Umbilical cord (tissue), 2 donors: ENCODE measurements around the gene PATL1. TPM values are rescaled to one million over a fixed set of nuclear protein-coding genes. Genes with fewer than 3 reads are reported as not detected.
A peak's percentile ranks its signal among the peaks of the same experiment; 100 is the strongest.
"Not testable (repeated sequence)": the region's sequence is repeated elsewhere in the genome, so short reads cannot be mapped to it uniquely, and the experiment has no call there.

Experiments used
- DNase-seq: peaks from one replicate; pipeline ENCODE4 v3.0.0-alpha.2; 2015; ENCODE audit warnings: low spot score
- total RNA-seq: library from RNA; depleted of rRNA; stranded (reverse); fragments of >200 nt; gene quantifications from one replicate; pipeline ENCODE4 v1.2.3, GENCODE V29; 2014; ENCODE audit warnings: low replicate concordance; ENCODE audit not compliant: insufficient read depth

Gene PATL1, protein sequence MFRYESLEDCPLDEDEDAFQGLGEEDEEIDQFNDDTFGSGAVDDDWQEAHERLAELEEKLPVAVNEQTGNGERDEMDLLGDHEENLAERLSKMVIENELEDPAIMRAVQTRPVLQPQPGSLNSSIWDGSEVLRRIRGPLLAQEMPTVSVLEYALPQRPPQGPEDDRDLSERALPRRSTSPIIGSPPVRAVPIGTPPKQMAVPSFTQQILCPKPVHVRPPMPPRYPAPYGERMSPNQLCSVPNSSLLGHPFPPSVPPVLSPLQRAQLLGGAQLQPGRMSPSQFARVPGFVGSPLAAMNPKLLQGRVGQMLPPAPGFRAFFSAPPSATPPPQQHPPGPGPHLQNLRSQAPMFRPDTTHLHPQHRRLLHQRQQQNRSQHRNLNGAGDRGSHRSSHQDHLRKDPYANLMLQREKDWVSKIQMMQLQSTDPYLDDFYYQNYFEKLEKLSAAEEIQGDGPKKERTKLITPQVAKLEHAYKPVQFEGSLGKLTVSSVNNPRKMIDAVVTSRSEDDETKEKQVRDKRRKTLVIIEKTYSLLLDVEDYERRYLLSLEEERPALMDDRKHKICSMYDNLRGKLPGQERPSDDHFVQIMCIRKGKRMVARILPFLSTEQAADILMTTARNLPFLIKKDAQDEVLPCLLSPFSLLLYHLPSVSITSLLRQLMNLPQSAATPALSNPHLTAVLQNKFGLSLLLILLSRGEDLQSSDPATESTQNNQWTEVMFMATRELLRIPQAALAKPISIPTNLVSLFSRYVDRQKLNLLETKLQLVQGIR
- total RNA-seq: 4.6 TPM

DNA sequence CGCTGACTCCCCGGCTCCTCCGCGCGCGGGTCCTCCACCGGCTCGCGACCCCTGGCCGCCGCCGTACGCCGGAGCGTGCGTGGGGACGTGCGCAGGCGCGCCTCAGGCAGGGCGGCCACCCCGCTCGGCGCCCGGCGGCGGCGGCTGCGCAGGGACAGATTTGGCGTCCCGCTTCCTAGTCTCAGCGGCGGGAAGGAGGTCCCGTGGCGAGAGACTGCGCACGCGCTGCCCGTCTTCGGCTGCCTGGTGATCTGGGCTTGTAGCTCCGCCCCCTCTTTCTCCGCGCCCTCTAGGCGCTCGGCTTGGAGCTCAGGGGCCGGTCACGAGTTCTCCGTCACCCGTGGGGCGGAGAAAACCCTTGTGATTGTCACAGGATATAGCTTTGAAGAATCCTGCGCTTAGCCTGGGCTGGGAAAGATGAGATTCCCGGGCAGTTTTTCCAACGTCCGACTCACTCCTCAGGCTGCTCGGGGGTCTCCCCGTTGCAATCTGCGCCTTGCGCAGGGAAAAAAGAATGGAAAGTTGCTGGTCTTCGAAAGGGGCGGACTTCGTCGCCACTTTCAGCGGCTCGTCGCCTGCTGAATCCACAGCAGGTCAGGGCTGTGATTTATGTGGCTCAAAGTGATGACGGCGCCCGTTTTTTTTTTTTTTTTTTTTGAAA, at the start of gene PATL1:
PATL1 (minus strand) TSS at position 88 of the 661 bp plus-strand sequence. CDS start 142 bp downstream, outside the sequence.
- peak; percentile 100 for DNase-seq

DNA sequence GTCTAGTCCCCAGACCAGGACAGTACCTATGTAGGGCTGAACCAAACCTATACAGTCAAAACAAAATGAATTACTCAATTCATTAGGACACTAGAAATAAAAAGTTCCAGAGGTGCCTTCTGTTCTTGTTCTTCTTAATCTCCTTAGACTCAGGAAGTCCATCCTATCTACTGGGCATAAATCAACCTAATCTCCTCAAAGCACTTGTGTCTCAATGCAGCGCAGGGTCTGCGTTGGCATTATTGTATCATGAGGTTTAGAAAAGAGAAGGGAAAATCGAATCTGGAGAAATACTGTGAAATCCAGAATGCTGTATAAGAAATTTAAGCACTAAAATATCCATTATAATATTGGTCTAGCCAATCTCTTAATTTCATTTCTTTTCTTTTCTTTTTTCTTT, 47.2 kb upstream of the PATL1 start:
- no peak for DNase-seq

DNA sequence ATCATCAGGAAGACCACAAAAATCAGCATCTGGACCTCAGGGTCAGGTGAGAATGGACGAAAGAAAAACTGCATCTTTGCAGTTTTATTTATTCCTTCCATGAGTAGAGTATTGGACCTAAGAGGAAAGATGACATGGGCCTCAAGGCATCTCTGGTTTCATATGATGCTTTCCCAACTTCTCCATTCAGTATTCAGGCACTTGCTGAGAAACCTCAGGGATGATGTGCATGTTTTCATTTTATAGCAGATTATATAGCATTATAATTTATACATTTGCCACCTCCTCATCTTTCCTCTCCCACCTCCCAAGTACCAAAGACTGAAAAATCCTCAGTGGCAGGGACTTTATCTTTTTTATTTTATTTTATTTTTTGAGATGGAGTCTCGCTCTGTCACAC, 44.9 kb upstream of the PATL1 start, which contains the start of gene OR10V1:
OR10V1 (minus strand) TSS at position 101 of the 400 bp plus-strand sequence; CDS start at position 101, 0 bp downstream.
- no peak for DNase-seq

DNA sequence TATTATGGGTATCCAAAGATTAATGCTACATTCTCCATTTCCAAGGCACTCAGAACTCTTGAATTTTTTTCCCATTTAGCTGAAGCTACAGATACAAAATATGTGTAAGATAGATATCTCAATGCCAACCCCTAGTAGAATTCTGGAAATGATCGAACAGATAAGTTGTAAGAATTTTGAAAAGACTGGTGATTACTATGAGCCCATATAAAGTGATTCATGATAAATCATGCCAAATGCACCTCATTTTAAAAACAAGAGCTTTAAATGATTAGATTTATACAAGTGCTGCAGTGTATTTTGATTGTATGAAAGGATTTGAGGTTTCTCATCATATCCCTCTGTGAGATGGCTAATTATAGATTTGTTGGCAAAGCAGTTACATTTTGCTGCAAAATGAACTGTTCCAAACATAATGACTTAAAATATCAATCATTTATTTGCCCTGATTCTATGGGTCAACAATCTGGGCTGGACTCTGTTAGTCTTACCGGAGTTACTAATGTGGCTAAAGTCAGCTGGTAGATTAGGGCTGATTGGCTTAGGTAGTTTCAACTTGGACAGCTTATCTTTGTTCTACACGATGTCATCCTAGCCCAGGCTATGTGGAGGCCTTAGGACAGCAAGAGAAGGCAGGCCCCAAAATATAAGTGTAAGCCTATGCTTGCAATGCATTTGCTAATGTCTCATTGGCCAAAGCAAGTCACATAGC, 41.5 kb upstream of the PATL1 start:
- no peak for DNase-seq

DNA sequence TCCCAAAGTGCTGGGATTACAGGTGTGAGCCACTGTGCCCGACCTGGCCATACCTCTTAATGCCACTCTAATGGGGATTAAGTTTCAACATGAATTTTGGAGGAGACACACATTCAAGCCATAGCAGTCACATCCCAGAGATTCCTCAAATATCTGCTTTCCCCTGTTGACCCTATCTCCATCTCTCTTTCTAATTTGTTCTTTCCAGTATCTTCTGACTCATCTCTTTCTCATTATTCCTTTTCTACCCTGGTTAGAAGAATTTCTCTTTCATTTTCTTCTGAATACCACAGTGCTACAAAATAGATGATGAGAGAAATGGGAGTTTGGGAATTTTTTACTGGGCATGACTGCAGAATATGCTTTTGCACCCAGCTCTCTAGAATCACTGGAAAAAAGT, 39.7 kb upstream of the PATL1 start:
- no peak for DNase-seq

DNA sequence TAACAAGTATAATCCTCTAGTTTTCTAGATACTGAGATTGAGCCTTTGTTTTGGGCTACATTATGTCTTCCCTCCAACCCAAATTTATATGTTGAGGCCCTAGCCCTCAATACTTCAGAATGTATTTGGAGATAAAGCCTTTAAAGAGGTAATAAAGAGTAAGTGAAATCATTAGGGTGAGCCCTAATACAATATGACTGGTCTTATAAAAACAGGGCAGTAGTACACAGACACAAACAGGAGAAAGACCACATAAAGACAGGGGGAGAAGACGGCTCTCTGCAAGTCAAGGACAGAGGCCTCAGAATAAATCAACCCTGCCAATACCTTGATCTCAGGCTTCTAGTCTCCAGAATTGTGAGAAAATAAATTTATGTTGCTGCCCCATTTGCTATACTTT, 38.5 kb upstream of the PATL1 start:
- DNase-seq: no peak

DNA sequence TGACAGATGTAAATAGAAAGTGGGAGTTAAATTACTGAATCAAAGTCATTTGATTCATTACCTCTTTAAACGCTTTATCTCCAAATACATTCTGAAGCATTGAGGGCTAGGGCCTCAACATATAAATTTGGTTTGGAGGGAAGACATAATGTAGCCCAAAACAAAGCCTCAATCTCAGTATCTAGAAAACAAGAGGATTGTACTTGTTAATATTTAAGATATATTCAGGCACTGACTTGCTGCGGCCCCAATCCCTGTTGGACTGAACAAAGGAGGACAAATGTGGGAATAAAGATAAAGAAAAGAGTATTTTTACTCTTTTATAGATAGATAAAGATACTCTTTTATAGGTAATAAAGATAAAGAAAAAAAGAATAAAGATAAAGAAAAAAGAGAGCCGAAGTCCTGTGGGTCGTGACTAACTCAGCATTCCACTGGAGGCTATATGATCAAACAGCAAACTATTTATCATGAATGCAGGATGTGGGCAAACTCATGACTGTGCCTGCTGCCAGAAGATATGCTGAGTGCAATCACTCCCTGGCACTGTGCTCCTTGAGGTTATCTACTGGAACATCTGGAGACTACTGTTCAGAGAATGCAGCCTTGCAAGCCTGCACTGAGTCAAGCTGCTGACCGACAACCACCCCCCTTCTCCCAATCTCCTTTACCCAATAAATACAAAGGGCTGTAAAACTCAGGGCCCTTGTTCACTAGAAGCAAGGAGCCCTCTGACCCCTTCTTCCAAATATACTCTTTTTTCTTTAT, 37.9 kb upstream of the PATL1 start:
- peak; percentile 35 for DNase-seq

DNA sequence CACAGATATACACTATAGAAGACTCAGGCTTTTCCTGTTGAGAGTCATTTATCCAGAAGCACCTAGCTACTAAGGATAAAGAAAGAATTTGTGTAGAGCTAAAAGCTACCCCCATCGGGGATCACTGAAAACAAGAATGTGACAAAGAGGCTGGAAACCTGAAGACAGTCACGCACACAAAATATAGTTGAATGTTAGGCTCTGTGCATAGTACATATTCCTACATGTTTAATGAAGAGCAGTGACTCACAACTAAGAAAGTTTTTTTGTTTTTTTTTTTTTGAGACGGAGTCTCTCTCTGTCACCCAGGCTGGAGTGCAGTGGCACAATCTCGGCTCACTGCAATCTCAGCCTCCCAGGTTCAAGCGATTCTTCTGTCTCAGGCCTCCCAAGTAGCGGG, 36.5 kb upstream of the PATL1 start:
- no peak for DNase-seq

DNA sequence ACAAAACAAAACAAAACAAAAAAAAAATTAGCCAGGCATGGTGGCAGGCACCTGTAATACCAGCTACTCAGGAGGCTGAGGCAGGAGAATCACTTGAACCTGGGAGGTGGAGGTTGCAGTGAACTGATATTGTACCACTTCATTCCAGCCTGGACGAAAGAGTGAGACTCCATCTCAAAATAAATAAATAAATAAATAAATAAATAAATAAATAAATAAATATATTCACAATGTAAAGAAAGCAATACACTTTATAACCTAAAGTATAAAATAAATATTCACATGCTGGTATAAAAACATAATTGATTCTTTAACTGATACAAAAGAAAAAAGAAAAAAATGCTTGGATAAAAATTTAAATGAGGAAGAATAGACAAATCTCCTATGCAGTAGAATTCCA, 34.7 kb upstream of the PATL1 start:
- not testable (repeated sequence) for DNase-seq

DNA sequence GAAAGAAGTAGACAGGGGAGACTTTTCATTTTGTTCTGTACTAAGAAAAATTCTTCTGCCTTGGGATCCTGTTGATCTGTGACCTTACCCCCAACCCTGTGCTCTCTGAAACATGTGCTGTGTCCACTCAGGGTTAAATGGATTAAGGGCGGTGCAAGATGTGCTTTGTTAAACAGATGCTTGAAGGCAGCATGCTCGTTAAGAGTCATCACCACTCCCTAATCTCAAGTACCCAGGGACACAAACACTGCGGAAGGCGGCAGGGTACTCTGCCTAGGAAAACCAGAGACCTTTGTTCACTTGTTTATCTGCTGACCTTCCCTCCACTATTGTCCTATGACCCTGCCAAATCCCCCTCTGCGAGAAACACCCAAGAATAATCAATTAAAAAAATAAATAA, 31.3 kb upstream of the PATL1 start:
- not testable (repeated sequence) for DNase-seq

DNA sequence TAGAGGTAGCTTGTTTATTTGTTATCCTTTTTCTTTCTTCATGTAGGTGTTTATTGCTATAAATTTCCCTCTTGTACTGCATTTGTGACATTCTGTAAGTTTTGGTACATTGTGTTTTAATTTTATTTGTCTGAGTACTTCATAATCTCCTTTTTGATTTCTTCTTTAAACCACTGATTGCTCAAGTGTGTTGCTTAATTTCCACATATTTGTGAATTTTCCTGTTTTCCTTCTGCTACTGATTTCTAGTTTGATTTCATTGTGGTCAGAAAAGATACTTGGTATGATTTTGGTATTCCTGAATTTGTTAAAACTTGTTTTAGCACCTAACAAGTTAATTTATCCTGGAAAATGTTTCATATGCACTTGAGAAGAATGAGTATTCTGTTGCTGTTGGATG, 29.7 kb upstream of the PATL1 start:
- DNase-seq: no peak

DNA sequence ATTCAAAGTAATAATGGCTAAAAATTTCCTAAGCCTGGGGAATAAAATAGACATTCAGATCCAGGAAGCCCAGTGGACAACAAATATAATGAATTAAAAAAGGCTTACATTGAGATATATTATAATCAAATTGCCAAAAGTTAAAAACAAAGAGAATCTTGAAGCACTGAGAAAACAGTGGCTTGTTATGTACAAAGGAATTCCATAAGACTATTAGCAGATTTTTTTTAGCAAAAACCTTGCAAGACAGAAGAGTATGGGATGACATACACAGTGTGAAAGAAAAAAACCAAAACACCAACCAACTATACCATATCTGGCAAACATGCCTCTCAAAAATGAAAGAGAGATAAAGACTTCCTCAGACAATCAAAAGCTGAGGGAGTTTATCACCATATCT, 24.1 kb upstream of the PATL1 start:
- DNase-seq: no peak

DNA sequence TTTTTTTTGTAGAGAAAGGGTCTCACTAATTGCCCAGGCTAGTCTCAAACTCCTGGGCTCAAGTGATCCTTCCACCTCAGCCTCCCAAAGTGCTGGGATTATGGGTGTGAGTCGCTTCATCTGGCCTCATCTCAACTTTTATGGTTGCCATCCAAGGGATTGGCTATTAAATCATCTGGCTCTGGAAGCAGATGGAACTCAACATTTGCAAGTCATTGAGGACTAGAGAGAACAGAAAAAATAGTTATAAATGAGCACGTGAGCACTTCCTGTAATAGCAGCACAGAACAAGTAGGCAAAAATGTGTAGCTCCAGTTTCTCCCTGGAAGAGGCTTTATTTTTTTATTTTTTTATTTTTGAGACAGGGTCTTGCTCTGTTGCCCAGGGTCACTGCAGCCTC, 22.3 kb upstream of the PATL1 start:
- no peak for DNase-seq

DNA sequence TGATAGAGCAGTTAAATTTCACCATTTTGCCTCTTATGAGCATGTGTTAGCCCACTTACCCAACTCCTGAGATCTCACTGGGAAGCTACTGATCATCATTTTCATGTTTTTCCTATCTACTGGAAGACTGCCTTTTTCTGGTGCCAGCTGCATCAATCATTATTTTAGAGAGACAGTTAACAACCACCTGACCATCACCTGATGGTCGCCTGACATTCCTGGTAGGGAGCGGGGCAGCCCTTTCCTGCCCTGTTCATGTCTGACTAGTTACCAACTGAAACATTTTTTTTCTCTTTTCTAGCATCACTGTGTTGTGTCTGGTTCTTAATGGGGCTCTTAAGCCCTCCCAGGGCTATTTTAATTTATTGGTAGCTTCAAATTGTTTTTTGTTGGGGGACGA, 20.2 kb upstream of the PATL1 start:
- DNase-seq: no peak

DNA sequence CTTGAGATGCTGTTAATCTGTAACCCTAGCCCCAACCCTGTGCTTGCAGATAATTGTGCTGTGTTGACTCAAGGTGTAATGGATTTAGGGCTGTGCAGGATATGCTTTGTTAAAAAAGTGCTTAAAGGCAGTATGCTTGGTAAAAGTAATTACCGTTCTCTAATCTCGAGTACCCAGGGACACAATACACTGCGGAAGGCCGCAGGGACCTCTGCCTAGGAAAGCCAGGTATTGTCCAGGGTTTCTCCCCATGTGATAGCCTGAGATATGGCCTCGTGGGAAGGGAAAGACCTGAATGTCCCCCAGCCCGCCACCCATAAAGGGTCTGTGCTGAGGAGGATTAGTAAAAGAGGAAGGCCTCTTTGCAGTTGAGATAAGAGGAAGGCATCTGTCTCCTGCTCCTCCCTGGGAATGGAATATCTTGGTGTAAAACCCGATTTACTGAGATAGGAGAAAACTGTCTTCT, 12.5 kb upstream of the PATL1 start:
- not testable (repeated sequence) for DNase-seq

DNA sequence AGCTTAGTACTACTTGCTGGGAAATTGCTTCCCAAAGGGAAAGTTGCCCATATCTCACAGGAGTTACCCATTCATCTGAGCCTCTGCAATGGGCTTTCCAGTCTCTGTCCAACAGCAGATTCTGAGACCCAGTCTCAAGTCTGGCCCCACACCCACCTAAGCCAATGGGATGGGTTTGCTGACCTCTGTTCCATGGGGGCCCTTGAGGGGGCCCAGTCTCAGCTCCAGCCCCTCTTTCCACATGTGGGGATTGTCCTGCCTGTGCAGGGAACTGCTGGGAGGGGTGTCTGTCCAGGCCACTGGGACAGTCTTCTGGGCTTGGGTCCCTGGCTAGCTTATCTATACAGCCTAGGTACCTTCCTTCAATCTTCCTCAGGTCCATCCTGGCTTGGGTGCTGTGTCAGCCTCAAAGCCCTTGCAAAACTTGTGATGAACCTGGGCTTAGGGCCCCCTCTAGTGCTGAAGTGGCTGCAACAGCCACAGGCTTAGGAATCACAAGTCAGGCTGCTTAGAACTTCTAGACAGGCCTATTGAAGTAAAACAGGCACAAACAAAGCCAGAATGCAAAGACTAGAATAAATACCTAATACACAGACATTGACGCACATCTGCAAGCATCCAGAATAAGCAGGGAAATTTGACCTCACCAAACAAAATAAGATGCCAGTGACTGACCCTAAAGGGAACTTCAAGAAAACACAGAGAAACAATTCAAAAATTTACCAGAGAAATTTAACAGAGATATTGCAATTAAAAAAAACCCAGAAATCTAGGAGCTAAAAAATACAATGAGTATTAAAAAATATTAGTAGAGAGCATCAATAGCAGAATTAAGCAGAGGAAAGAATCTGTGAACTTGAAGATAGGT, 11.7 kb upstream of the PATL1 start:
- DNase-seq: peak; percentile 87

DNA sequence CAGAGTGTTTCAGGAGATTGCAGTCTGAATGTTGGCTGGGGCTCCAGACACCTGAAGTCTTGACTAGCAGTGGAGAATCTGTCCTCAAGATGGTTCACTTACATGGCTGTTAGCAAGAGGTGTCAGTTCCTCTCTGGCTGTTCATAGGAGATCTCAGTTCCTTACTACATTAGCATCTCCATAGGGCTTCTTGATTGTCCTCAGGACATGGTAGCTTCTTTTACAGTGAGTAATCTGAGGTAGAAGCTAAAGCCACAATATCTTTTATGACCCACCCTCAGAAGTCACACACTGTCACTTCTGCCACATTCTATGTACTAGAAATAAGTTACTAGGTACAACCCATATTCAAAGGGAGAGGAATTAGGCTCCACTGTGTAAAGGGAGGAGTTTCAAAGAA, 10.5 kb upstream of the PATL1 start:
- no peak for DNase-seq

DNA sequence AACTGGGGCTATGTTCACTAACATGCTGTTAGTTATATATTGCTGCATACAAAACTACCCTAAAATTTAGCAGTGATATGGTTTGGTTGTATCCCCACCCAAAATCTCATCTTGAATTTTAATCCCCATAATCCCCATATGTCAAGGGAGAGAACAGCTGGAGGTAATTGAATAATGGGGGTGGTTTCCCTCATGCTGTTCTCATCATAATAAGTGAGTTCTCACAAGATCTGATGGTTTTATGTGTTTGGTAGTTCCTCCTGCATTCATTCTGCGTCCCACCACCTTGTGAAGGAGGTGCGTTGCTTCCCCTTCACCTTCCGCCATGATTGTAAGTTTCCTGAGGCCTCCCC, 10.0 kb upstream of the PATL1 start:
- DNase-seq: no peak

DNA sequence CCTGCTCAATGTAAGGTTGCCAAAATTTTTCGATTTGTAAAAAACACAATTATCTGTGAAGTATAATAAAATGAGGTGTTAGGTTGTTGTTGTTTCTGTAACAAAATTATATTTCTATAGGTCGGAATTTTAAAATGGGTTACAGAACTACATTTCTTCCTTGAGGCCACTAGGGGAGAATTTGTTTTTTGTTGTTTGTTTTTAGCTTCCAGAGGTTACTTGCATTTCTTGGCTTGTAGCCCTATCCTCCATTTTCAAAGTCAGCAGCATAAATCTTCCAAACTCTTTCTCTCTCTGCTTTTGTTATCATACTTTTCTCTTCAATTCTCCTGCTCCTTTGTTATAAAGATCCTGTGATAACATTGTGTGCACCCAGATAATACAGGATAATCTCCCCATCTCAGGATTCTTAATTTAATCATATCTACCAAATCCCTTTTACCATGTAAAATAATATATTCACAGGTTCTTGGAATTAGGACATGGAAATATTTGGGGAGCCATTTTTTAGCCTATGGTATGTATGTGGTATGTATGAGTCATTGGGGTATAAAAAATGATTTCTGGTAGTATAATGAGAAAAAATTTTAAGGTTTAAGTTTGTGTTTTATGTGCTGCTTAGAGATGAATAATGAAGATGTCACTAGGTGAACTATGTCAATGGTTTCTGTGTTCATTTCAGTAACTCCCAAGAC, 9.4 kb upstream of the PATL1 start:
- no peak for DNase-seq
